PC-9 (cell line): Measurements from ENCODE around the gene MACROD2. TPM values are rescaled to one million over a fixed set of nuclear protein-coding genes. Genes with fewer than 3 reads are reported as not detected.

Experiments used
- BruUV-seq: library from RNA; stranded (reverse); fragments of 400-500 nt; replicated peaks from 2 replicates; lab custom pipeline; 2021; lab: Mats Ljungman, UMichigan
- CTCF ChIA-PET: fragments of 300-600 bp; sonication (Branson Sonifier 250); formaldehyde crosslinking; loops from one replicate; lab custom pipeline; 2022; ENCODE audit warnings: antibody characterized with exemption; lab: Charles Lee
- POLR2A ChIA-PET: fragments of 300-600 bp; sonication (Branson Sonifier 250); formaldehyde crosslinking; loops from one replicate; lab custom pipeline; 2022; ENCODE audit warnings: antibody characterized with exemption; ENCODE audit not compliant: unreplicated experiment; lab: Charles Lee
- DNase-seq, 2 experiments: peaks; one replicate each; pipeline versions ENCODE4 v3.0.0 to v3.0.0-alpha.2; 2015 to 2022; ENCODE audit warnings: mixed read lengths in 1 of 2
- H2AFZ ChIP-seq: fragments of 200-600 bp; sonication (generic); 2 replicates; pipeline ENCODE4 v1.8.1; 2017; ENCODE audit warnings: antibody characterized with exemption
- H3F3A ChIP-seq: fragments of 200-600 bp; sonication (generic); 2 replicates; pipeline ENCODE4 v1.8.1; 2017; ENCODE audit warnings: antibody characterized with exemption, mild to moderate bottlenecking, low read depth; ENCODE audit not compliant: insufficient read depth
- H3K27ac ChIP-seq: fragments of 200-600 bp; sonication (generic); 2 replicates; pipeline ENCODE4 v1.6.1; 2016; ENCODE audit warnings: mixed run types
- H3K27me3 ChIP-seq: fragments of 200-600 bp; sonication (generic); 2 replicates; pipeline ENCODE4 v1.6.1; 2016; ENCODE audit warnings: low read depth, mixed run types; ENCODE audit not compliant: insufficient read depth
- H3K36me3 ChIP-seq: fragments of 200-600 bp; sonication (generic); 2 replicates; pipeline ENCODE4 v1.6.1; 2016; ENCODE audit warnings: low read depth, mixed run types
- H3K4me1 ChIP-seq: fragments of 200-600 bp; sonication (generic); replicated peaks from 2 replicates; pipeline ENCODE4 v1.6.1; 2016; ENCODE audit warnings: mixed run types; ENCODE audit not compliant: insufficient read depth
- H3K4me2 ChIP-seq: fragments of 200-600 bp; sonication (generic); 2 replicates; pipeline ENCODE4 v1.6.1; 2017; ENCODE audit warnings: mixed run types
- H3K4me3 ChIP-seq: fragments of 200-600 bp; sonication (generic); 2 replicates; pipeline ENCODE4 v1.6.1; 2016; ENCODE audit warnings: mixed run types
- H3K79me2 ChIP-seq: fragments of 200-600 bp; sonication (generic); 2 replicates; pipeline ENCODE4 v1.6.1; 2017; ENCODE audit warnings: low read depth, mixed run types
- H3K9me2 ChIP-seq: fragments of 200-600 bp; sonication (generic); 2 replicates; pipeline ENCODE4 v1.8.1; 2017; ENCODE audit warnings: mild to moderate bottlenecking; ENCODE audit not compliant: insufficient read depth
- H3K9me3 ChIP-seq: fragments of 200-600 bp; sonication (generic); 2 replicates; pipeline ENCODE4 v1.8.1; 2016; ENCODE audit warnings: low read depth; ENCODE audit not compliant: insufficient read depth
- H4K20me1 ChIP-seq: fragments of 200-600 bp; sonication (generic); 2 replicates; pipeline ENCODE4 v1.8.1; 2017; ENCODE audit not compliant: insufficient read depth
- EZH2 ChIP-seq: fragments of 200-600 bp; sonication (generic); IDR thresholded peaks from 2 replicates; pipeline ENCODE4 v1.8.0; 2017; ENCODE audit warnings: antibody characterized with exemption, low read depth
- intact Hi-C: fragments of 100-400 bp; cut with micrococcal nuclease; formaldehyde crosslinking; loops from one replicate; pipeline ENCODE4 v1.10.0; 2022; ENCODE audit not compliant: unreplicated experiment
- total RNA-seq: library from RNA; stranded (reverse); gene quantifications from 2 replicates; pipeline ENCODE4 v1.2.3, GENCODE V29; 2021
- TF ChIP-seq, protein P1 (sequence below): fragments of 200-600 bp; sonication (generic); conservative IDR thresholded peaks from 2 replicates; pipeline ENCODE4 v1.6.1; 2017; ENCODE audit warnings: mixed run types, antibody characterized with exemption, mild to moderate bottlenecking, moderate library complexity

MACROD2 gene
- total RNA-seq, 1 experiment from 2014 or later: 11.4 TPM

DNA sequence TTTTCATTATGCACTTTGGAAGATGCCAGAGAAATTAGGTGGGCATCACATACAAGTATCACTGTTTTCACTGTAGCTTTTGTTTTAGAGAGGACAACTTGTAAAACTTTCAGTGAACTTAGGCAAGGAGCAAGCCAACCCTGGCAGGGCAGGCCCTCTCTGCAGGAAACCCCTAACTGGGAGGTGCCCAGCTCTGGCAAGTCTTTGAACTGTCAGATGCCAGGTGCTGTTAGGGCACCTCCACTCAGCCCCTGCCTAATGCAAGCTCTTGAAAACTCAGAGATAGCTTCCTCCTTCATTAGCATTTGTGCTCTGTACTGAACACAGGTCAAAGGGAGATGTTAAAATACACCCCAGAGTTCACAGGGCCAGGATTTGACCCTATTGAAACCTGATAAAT lies 1116.3 kb downstream of the MACROD2 start:
- no peak overlapping the region for H3K4me2 ChIP-seq
- no peaks in the 10 kb centered on the region for H3K27me3 ChIP-seq
- no peaks in the 10 kb centered on the region for H3K79me2 ChIP-seq
- H3F3A ChIP-seq: no peaks in the 10 kb centered on the region
- no peaks in the 10 kb centered on the region for H3K9me3 ChIP-seq
- ChIA-PET POLR2A (no interaction called here), CTCF (no interaction called here)
- no peak for DNase-seq
- no peak overlapping the region for H3K27ac ChIP-seq
- no peaks in the 10 kb centered on the region for H4K20me1 ChIP-seq
- no peak overlapping the region for H2AFZ ChIP-seq
- no TSS peak for BruUV-seq
- H3K4me3 ChIP-seq: no peak overlapping the region
- H3K4me1 ChIP-seq: no peaks in the 10 kb centered on the region
- no peak for TF ChIP-seq EZH2
- TF ChIP-seq, protein P1, sequence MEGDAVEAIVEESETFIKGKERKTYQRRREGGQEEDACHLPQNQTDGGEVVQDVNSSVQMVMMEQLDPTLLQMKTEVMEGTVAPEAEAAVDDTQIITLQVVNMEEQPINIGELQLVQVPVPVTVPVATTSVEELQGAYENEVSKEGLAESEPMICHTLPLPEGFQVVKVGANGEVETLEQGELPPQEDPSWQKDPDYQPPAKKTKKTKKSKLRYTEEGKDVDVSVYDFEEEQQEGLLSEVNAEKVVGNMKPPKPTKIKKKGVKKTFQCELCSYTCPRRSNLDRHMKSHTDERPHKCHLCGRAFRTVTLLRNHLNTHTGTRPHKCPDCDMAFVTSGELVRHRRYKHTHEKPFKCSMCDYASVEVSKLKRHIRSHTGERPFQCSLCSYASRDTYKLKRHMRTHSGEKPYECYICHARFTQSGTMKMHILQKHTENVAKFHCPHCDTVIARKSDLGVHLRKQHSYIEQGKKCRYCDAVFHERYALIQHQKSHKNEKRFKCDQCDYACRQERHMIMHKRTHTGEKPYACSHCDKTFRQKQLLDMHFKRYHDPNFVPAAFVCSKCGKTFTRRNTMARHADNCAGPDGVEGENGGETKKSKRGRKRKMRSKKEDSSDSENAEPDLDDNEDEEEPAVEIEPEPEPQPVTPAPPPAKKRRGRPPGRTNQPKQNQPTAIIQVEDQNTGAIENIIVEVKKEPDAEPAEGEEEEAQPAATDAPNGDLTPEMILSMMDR: no peak
- no peaks in the 10 kb centered on the region for H3K36me3 ChIP-seq
- no peaks in the 10 kb centered on the region for H3K9me2 ChIP-seq
- intact Hi-C loops: no loop called here

GRCh38 chr20:15113144-15113773 lies 1117.9 kb downstream of the MACROD2 start:
- DNase-seq: no peak
- Histone ChIP-seq H2AFZ (no peak overlapping the region), H3K9me3 (no peaks in the 10 kb centered on the region), H3K4me1 (no peaks in the 10 kb centered on the region), H3F3A (no peaks in the 10 kb centered on the region), H3K4me3 (no peak overlapping the region), H4K20me1 (no peaks in the 10 kb centered on the region), H3K4me2 (no peak overlapping the region), H3K79me2 (no peaks in the 10 kb centered on the region), H3K27me3 (no peaks in the 10 kb centered on the region), H3K27ac (no peak overlapping the region), H3K36me3 (no peaks in the 10 kb centered on the region), H3K9me2 (no peaks in the 10 kb centered on the region)
- ChIA-PET CTCF (no interaction called here), POLR2A (no interaction called here)
- intact Hi-C loops: no loop called here
- no TSS peak for BruUV-seq
- TF ChIP-seq, protein P1: no peak
- TF ChIP-seq EZH2: no peak

- H3F3A ChIP-seq: no peaks in the 10 kb centered on the region
- intact Hi-C loops: no loop called here
- no peaks in the 10 kb centered on the region for H3K27me3 ChIP-seq
- no peak overlapping the region for H3K4me2 ChIP-seq
- ChIA-PET CTCF (no interaction called here), POLR2A (no interaction called here)
- no peaks in the 10 kb centered on the region for H3K4me1 ChIP-seq
- TF ChIP-seq, protein P1: no peak
- no peak for TF ChIP-seq EZH2
- H4K20me1 ChIP-seq: no peaks in the 10 kb centered on the region
- no peak overlapping the region for H3K4me3 ChIP-seq
- H2AFZ ChIP-seq: no peak overlapping the region
- H3K27ac ChIP-seq: no peak overlapping the region
- no peaks in the 10 kb centered on the region for H3K79me2 ChIP-seq
- no TSS peak for BruUV-seq
- H3K9me2 ChIP-seq: peaks cover 4% of the 10 kb centered on the region; the same call in 1 of the 2 replicates
- no peaks in the 10 kb centered on the region for H3K9me3 ChIP-seq
- H3K36me3 ChIP-seq: no peaks in the 10 kb centered on the region
- no peak for DNase-seq
Measured at GRCh38 chr20:15119852-15120487, 1124.7 kb downstream of the MACROD2 start.
